Left forelimb (tissue), 1 donor: Measurements from ENCODE around the gene RNLS.

Experiments used
- DNase-seq: peaks from one replicate; pipeline ENCODE4 v3.0.0-alpha.2; 2018; ENCODE audit warnings: low spot score

RNLS gene

DNA sequence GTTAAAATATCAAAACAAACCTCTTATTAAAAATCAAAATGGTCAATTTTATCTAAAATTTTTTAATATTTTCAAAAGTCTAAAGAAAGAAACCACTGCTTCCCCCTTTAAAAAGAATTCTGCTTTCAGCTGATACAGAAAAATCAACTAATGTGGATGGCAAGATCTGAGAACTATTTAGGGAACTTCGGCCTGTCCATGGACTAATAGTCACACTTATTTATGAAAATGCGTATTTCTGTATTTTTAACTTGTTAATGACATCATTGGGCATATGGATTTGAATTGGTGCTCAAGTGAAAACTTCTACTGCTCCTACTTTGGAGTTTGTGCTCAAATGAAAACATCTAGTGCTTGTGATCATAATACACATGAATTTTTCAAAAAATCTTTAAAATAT is 31.9 kb downstream of the RNLS start:
- no peak for DNase-seq

DNA sequence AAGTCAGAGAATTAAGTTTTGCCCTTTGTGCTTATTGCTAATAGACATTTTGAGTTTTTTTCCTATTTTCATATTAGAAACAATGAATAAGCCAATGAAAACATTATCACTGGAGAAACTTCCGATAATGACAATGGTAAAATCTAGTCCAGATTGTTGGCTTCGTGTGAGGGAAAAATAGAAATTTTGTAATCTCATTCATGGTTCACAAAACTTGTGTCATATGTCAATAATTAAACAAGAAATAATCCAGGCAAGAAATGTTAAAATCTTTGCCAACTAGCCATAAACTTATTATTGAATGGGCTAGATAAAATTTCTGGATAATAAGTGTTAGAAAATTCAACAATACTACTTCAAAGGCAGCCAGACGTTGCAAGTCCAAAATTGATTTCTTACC is 36.6 kb downstream of the RNLS start:
- DNase-seq = no peak

DNA sequence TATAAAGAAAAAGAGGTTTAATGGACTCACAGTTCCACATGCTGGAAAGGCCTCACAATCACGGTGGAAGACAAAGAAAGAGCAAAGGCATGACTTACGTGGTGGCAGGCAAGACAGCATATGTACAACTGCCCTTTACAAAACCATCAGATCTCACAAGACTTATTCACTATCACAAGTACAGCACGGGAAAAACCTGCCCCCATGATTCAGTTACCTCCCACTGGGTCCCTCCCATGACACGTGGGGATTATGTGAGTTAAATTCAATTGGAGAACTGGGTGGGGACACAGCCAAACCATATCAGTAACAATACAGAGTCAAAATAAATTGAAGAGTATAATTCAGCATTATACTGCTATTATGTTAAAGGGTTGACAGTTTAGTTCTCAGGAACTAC is 37.8 kb downstream of the RNLS start:
- no peak for DNase-seq

DNA sequence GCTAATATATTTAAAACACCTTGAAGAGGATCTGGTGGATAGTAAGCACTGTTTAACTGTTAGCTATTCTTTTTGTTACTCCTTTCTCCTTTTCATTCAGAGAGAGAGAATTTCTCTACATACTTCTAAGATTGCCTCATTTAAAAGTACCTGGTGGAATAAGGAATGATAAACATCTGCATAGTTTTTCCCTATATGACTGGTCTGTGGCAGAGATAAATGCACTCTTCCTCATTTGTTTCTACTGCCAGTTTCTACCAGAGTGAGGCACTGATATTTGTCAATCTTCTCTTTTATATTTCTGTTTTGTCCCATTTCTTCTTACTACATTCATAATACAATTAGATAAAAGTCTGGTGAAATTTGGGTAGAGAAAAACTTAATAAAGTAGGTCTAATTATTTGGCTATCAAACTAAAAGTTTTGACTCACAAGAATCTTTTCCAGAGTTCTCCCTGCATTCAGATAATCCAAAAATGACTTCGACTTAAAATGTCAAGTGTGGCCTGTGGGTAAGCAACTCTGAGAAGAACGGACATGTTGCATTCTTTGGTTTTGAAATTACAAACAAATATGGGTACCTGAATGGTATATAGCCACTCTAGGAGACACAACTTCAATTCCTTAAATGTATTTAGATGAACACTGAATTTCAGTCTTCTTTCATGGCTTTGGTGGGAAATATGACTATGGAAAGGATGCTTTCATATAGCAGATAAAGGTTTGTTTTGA is 38.8 kb downstream of the RNLS start:
- DNase-seq = no peak

DNA sequence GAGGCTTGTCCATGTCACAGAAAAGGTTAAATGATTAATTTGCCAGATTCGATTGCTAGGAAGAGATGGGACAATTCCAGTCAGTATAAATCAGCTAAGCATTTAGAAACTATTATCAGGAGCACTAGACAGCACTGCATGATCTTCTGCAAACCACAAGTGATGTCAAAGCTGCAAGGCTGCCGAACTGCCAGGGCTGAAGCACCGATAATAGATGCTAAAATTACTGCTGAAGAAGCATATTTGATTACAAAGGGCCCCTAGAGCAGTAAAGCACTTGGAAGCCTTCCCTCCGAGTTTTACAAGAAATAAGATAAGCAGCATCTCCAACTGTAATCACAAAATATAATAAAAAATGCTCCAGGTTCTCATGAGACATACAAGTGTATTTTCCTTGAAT is 40.6 kb downstream of the RNLS start:
- no peak for DNase-seq

DNA sequence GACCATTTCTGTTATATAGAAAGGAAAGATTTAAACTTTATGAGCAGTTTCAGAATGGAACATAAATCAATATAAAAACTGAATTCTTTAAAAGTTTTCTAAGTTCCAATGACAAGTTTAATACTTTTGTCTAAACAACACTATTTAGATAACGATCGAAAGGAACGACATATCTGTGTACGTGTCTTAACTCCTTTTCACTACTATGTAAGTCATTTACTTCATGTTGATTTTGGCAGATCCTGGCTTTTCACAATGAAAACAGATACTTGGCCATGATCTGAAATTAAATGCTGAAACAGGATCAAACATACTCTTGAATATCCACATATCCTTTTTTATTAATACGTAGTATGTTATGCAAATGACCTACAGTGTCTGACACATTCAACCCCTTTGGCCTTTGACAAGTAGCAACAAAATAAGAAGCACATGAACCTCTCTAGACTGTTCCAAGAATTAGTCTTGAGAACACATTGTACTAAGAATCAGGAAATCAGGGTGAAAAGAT is 41.9 kb downstream of the RNLS start:
- DNase-seq = no peak

DNA sequence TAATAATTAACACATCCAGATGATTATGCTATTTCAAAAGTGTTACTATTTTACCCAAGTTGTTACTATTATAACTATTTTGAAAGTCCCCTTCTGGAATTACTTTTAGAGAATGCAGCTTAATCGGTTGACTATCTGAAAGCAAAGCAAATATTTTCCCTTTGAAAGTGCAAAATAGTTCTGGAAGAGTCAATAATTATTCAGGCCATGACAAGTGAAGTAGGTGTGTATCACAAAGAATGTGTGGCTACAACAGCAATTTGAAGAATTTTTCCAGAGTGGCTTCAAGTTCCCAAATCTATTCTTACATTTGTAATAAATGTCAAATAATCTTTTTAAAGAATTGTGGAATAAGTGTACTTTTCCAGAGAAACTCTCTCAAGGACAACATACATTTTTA is 42.8 kb downstream of the RNLS start:
- no peak for DNase-seq

DNA sequence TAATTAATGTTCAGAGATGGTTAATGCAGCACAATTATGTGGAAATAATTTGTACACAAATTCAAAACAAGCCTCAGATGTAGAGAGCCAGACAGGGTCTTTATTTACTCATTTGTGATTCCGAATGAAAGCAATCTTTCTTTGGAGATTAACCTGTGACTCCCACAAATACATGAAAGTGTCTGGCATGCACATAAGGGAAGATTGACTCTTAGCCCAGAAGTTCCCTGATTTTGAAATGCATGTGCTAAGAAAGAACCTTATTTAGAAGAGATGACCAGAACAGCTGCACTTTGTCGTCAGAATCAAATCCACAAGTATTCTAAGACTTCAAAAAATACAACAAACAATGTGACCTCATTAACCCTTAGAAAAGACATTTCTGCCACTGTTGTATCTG is 45.1 kb downstream of the RNLS start:
- no peak for DNase-seq

DNA sequence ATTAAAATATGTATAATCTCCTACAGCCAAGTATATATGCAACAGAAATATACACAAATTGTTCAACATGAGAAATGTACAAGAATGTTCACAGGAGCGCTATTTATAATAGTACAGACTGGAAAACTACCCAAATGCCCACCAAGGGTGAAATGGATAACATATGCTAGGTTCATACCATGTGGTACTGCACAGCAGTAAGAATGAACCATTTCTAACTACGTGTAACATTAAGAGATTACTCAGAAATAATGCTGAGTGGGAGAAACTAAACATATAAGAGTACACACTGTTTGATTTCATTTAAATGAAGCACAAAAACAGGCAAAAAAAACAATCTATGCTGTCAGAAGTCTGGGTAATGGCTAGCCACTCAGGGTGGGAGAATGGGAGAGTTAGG is 45.8 kb downstream of the RNLS start:
- no peak for DNase-seq

DNA sequence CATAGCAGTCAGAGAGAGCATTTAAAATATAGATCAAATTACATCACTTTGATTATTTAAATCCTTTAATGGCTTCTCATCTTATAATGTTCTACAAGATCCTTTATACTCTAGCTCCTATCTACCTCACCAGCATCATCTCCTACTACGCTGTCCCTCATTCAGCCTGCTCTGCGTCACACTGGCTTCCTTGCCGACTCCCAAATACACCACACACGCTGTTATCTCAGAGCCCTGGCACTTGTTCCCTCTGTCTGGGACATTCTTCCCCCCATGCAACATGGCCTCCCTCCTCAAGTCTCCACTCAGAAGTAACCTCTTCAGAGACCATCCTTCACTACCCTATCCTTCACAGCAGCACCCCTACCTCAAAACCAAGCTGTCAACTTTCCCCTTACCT is 46.7 kb downstream of the RNLS start:
- no peak for DNase-seq

DNA sequence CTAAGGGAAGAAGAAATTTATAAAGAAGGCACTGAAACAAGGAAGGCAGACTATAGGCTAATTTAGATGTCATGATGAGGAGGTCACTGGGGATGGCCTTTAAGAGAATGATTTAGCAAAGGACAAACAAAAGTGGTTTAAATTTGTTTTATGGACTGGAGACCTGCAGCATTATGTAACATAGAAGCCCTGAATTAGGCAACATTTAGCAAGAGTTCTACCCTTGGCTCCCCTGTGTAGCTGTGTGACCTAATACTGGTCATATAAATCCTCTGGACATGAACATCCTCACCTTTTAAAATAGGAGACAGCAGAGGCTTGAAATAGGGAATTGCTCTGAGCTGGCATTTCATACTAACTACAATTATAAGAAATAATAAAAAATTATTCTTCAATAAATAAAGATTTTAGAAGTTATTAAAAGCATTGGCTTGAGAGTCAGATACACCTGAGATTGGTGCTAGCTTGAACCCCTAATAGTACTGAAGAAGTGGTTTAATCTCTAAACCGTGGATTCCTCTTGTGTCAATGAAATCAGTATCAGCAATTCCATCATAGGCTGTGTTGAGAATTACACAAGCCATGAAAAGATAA is 48.9 kb downstream of the RNLS start:
- DNase-seq = no peak

DNA sequence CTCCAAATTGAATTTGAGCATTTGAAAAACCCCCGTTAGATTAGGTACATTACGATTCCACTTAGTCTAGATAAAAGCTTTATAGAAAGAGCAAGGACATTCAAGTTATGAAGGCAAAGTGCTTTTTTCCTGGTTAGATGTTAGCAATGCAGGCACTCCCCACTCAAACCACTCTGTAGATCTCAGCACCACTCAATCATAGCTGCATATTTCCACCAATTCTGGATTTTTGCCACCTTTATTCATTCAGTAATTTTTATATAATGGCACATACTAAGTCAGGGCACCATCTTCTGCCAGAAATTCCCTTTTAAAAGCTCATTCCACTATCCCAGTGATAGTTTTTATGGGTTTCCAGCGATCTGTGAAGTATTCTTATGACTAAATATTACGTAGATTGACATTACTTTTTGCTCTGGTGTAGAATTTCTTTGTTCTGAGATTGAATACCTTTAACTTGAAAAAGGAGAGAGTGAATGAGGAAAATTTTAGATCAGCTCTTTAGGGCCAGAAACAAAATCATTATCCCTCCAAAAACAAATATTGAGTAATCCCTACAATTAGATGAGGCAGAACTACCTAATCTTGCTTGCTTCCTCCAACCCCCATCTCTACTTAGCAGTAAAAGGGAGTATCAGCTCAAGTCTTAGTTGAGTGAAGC is 51.6 kb downstream of the RNLS start:
- no peak for DNase-seq

DNA sequence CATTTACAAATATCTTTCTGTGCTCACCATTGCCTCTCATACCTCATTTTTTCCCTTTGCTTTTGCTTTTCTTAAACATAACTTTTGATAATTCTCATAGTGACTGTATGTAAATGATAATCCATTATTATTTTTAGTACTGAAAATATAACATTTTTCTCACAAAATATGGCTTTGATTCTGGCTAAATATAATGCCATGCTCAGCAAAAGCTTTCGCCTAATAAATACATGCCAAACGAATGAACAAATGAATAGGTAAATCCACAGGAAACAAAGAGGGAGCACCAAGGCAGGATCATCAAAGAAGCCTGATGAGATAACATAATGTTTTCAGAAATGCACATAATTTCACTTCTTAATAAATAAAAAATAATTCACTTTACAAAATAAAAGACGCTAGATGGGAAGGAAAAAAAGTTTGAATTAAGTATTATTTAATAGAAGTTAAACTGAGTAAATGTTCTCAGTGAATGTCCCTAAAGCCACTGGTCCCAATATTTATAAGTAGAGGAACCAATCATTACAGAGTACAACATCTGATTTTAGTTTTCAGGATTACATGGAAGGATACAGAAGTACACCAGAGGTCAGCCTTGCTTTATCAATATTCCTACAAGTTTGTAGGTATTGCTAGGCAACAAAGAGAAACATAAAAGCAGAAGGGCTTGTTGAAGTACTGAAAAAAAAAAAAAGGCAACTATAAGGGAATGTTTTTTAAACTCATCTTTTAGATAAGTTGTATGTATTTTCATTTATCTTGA is 52.3 kb downstream of the RNLS start:
- DNase-seq = no peak

DNA sequence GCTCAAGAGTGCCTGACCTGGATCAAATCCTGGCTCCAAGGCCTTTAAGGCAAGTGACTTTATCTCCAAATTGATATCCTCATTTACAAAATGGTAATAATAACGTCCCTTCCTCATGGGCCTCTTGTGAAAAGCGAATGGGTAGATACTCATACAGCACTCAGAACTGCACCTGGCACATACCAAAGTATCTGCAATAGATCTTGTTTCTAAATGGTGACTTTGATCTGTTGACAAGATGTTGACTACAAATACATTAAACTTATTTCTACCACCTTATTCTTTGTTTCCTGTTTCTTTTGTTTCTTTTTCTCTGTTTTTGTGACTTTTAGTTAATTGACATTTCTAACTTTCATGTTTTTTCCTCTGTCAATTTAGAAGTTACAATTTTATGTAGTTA is 53.0 kb downstream of the RNLS start:
- no peak for DNase-seq

DNA sequence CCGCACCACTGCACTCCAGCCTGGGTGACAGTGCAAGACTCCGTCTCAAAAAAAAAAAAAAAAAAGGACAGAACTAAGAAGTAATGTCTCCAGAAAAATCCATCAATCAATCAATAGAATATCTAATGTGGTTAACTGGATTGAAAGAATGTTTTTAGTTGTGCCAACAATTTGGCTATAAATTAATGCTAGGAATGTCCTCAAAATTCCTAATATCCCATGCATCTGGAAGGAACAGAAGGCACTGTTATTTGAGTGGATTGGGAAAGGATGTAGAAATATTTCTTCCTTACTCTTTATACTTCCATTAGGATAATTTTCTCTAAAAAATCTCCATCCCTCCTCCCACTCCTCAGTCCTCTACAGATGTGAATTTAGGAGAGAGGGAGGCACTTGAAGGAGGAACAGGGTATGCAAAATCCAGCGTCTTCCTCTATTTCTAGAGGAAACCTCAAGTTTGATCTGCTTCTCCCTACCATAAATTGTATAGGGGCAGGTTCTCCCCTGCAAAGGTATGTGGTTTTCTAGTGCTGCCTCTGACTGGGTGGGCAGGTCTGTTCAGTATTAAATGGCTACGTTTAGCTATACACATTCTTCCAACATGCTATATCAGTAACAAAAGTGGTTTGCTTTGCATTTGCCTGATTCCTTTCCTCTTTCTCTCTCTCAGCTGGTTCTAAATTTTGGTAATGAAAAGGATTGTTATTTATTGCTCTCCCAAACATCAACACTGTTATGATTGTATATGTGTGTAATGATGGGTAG is 54.1 kb downstream of the RNLS start:
- DNase-seq = no peak

DNA sequence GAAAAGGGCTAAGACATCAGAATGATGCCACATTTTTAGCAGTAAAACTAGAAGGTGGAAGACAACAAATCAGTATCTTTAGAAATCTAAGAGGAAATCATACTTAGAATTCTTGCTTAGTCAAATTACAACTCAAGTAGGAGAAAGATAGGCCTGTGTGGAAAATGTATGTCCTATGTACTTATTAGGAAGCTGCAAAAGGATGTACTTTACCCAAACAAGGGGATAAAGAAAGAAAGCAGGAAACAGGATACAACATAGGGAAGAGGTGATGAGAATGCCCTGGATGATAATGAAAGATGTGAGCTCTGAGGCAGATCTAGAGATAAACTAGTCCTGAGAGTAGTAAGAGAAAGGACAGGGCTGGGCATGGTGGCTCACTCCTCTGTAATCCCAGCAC is 54.9 kb downstream of the RNLS start:
- no peak for DNase-seq

DNA sequence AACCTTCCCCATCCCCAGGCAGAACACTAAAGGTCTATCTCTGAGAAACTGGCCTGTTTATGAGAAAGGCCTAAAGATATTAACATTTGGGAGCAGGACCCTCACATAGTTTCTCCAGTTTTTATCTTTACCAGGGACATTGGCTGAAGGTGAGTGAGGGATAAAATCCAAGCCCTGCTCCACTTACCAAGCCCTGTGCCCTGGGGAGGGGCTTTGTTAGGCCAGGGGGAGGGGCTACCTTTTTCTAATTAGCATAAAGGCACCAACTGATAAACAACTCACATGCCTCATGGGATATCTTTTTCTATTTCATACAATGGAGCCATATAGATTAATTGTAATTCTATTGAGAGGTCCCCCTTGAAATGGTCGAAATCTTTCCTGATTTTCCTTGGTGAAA is 55.9 kb downstream of the RNLS start:
- no peak for DNase-seq

DNA sequence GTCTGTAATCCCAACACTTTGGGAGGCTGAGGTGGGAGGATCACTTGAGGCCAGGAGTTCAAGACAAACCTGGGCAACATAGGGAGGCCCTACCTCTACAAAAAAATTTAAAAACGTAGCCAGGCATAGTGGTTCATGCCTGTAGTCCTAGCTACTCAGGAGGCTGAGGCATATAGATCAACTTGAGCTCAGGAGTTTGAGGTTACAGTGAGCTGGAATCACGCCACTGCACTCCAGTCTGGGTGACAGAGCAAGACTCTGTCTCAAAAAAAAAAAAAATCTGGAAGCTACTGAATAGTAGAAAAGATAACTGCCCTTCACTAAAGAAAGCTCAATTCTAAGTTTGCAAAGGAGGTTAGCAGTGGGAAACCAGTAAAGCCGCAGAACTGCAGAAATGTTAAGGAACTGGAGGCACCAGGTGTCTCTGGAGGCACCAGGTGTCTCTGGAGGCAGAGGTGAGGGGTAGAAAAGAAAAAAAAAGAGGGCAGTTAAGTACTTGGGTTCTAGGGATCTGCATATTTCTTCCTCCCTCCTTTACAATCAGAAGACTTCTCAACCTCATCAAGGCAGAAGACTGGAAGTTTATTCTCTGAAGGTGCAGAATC is 56.5 kb downstream of the RNLS start:
- DNase-seq = no peak

DNA sequence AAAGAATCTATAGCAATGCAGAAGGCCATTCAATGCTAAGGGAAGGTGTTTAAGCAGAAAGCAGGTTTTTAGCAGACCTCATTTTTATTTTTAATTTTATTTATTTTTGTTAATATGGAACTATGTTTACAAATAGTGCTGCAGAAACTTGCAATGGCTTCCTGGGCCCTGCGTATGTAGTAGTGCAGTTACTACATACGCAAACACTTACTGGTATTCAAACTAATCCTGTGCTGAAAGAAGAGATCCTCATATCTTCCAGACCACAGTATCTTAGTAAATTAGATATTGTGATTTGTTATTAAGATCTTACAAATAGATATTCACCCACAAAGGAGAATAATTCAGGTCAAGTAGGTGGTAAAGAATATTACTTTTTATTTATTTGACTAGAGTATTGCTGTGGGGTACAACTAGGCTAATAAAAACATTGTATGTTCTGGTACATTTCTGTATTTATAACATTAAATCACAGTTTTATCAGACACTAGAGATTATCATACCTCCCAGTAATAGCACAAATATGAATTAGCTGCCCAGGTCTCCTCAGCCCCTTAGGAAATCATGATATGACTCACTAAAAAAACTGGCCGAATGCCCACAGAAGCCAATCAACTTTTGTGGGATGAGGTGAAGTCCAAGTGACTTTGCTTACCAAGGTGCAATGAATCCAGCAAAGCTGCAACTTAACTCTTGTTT is 57.6 kb downstream of the RNLS start:
- DNase-seq = no peak

DNA sequence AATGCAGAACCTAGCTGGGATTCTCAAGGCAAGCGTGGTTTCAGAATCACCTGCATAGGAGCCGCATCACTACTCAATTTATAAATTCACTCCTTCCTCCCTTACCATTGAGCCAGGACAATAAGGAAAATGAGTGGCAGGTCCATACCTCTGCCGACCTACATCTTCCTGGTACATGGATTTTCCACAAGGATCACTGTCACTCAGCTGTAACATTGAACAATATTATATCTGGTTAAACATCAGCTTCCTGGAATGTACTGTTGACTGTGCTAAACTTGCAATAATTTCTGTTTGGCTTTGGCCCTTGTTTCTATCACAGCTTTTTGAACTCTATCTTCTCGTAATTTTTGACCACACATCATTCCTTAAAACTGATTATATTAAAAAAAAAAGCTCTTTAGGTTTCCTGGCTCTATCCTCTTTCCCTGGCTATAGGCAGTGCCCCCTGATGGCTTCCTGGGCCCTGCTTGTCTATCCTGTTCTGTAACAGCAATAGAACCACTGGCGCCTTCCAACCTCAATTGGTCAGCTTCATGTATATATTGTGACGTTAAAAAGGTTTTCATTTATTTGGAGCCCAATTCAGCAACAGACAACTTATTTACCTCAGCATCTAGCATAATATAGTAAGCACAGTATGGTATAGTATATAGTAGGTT is 59.2 kb downstream of the RNLS start:
- no peak for DNase-seq
